GM20431 (cell line): ENCODE measurements around the gene YAP1.

Source experiments
- in situ Hi-C: fragments of 300-500 bp; cut with MseI, MboI; formaldehyde crosslinking; loops from one replicate; pipeline ENCODE4 v1.15.0; 2020; ENCODE audit warnings: low sequenced_read_pairs; ENCODE audit not compliant: unreplicated experiment

Gene YAP1

GRCh38 chr11:102155676-102156075, 45.4 kb downstream of the YAP1 start:
- in situ Hi-C loops, result no loop called here

- in situ Hi-C loops, result no loop called here
These were observed 47.0 kb downstream of the YAP1 start for GRCh38 chr11:102157219-102157618.

DNA sequence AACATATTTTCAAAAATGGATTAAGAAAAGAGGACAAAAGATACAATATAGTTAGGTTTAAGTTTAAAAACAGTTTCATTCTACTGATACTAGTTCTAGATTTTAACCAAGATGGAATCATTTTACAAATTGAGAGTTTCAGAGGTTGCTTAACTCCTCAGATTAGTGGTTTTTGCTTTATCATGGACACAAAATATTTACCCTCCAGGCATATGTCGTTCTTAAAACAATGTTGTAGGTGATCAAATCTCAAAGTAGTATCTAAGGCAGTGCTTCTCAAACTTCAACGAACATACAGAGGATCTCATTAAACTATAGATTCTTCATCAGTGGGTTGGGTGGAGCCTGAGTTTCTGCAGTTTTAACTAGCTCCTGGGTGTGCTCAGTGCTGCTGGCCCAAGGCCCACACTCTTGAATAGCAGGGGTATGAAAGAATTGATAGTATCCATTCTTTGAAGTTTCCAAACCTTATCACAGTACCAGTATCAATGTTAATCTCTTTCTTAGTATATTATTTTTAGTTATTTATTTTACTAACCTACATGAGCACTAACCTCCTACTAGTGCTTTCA, 48.0 kb downstream of the YAP1 start:
- in situ Hi-C loops, result no loop called here

- in situ Hi-C loops, result no loop called here
These were observed 53.1 kb downstream of the YAP1 start for GRCh38 chr11:102163368-102163767.

GRCh38 chr11:102166175-102167064, 56.2 kb downstream of the YAP1 start:
- in situ Hi-C loops, result no loop called here

DNA sequence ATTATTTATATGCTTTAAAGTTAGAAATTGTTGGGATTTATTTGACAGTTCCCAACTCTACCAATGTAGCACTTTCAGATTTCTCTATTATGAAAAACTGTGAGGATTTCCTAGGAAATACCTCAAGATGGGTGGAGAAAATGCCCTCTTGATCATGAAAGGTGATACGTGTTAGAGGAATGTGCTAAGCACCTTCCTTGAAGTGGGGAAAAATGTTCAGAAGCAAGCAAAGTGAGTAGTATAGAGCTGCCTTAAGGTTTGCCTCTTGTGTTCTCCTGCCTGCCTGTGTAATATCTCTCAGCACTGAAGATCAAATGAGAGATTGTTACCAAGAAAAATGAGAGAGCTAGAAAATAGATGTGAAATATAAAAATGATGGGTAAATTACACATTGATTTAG, 58.2 kb downstream of the YAP1 start:
- in situ Hi-C loops, result no loop called here

- in situ Hi-C loops, result no loop called here
These were observed 60.9 kb downstream of the YAP1 start for GRCh38 chr11:102171101-102171500.

DNA sequence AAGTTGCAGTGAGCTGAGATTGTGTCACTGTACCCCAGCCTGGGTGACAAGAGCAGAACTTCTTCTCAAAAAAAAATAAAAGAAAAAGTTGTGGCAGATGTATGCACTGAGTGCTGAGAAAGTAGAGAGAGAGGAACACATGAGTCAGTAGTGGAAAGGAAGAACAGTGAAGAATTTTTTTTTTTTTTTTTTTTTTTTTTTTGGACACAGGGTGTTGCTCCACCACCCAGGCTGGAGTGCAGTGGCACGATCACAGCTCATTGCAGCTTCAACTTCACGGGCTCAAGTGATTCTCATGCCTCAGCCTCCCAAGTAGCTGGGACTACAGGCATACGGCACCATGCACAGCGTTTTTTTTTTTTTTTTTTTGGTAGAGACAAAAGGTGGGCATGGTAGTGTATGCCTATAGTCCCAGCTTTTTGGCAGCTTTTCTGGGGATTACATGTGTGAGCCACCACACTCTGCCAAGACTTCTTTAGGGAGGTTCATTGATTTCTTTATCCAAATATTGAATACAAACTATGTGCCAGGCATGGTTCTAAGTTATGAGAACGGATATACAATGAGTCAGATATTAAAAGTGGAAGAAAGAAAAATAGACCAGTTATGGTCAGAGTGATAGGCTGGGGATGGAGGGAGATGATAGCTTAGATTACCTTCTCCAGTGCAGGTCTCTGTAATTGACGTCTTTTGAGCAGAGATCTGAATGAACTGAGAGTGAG, 62.0 kb downstream of the YAP1 start:
- in situ Hi-C loops, result no loop called here

DNA sequence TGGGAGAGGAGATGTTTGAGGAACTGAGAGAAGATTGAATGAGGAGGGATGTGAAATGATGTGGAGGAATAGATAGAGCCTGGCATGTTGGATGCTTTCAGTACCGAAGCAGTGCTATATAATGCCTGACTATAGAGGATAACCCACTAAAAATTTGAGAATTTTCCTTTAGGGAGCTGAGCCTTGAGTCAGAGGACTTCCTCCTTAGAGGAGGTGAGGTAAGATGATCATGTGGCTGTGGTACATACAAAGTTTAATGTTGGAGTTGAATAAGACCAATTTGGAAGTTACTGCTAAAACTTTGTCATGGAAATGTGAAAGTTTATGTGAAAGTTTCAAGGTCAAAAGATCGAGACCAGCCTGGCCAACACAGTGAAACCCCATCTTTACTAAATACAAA, 66.9 kb downstream of the YAP1 start:
- in situ Hi-C loops, result no loop called here

GRCh38 chr11:102177974-102178631, 67.9 kb downstream of the YAP1 start:
- in situ Hi-C loops, result no loop called here

GRCh38 chr11:102179371-102179770, 69.1 kb downstream of the YAP1 start:
- in situ Hi-C loops, result no loop called here

- in situ Hi-C loops, result no loop called here
These were observed 74.2 kb downstream of the YAP1 start for GRCh38 chr11:102184269-102184987.

DNA sequence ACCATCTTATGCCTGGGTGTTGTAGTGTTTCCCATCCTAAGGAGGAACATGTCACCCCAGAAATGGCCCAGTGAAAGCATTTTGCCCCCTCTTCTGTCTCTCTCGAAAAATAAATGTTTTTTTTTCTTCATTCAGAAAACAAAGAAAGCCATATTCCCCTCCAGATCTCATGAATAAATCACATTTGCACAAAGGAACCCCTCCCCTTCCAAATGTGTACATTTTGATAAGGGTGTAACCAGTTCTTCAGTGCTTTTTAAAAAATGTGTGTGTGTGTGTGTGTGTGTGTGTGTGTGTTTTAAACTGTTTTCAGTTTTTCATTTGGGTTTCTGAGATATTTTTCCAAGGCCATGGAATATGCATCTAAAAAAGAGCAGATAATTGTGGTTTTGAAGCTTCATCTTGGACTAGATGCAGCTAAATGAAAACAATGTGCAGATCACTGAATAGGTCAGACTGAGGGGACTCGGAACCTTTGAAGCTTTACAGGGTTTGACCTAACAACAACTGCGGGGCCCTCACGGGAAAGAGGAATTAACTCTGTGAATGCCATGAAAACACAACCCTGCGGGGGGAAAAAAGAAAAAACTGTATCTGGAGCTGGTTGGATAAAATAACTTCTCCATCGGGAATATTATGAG, 76.4 kb downstream of the YAP1 start:
- in situ Hi-C loops, result no loop called here

GRCh38 chr11:102187416-102188151, 77.3 kb downstream of the YAP1 start:
- in situ Hi-C loops, result no loop called here

DNA sequence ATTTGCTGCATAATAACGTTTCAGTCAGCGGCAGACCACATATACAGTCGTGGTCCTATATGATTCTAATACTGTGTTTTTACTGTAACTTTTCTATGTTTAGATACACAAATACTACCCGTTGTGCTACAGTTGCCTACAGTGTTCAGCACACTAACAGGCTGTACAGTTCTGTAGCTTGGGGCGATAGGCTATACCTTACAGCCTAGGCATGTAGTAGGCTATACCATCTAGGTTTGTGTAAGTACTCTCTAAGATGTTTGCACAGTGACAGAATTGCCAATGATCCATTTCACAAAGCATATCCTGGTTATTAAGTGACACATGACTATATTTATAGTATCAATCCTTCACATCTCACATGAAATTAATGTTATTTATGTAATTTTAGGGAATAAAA, 78.2 kb downstream of the YAP1 start:
- in situ Hi-C loops, result no loop called here

- in situ Hi-C loops, result no loop called here
These were observed 81.6 kb downstream of the YAP1 start for GRCh38 chr11:102191832-102192231.

DNA sequence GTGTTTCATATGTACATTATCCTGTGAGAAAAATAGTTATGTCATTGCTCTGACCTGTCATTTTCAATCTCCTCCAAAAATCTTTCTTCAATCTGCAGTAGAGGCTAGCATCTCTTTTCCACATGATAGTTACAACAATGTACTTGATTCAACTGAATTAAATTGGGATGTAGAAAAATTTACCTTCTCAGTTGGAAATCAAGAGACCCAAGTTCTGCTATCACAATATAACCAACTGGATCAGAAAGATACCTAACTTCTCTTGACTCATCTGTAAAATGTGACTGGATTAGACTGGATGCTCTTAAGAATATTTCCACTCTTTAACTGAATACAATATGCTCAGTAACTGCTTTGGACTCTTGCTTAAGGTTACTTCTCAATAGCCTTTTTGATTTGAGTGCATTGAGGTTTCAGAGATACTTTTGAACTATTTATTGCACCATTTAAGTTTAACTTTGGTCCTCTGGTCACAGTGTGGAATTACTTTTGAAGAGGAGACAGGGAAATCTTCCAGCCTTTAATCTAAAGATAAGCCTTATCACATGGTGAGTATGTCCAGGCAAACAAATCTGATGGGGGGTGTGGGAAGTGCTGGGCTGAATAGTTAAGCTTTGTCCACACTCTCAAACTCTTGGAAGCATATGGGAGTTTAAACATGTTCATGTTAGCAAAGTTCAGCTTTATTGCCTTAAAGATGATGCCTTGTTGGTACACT, 82.3 kb downstream of the YAP1 start:
- in situ Hi-C loops, result no loop called here

GRCh38 chr11:102194257-102194656, 84.0 kb downstream of the YAP1 start:
- in situ Hi-C loops, result no loop called here
